Measurements from ENCODE around the gene HLA-DRB5. TPM values are rescaled to one million over a fixed set of nuclear protein-coding genes. Genes with fewer than 3 reads are reported as not detected.

Gene HLA-DRB5
- total RNA-seq, 1 donor from 2014 or later, result not detected

DNA sequence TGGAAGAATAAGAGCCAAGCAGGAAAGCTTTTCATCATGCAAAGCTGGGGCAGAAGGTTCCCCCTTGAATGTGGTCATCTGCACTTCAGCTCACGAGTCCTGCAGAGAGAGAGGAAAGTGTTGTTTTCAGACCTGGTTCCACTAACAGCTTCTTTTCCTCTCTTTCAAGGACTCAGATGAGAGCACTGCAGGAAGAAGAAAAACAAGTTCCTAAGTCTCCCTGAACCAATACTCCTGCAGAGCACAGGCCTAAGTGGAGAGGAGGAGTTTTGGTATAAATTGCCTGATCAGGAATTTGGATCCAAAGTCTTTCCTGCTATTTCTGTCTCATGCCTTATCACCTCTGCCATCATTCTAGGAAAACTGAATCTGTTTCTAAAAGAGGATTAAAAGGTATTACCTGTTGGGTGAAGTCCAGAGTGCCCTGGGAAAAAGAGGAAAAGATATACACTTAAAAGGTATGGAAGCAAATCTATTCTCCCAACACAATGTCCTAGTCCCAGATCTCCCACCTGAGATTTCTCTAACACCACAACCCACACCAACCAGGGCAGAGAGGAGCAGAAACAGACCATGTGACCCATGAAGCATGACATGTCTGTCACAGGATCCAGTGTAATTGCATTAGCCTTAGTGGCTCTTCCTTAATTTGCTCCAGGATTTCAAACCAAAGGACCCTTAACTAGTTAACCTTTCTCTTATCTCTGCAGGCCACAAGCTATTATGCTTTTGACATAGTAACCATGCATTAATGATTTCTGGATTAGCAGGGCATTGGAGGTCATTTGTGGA is 12.2 kb downstream of the HLA-DRB5 start:
- Mint-ChIP-seq H3K27ac (ENCODE audit: unreplicated experiment) (no peak overlapping the region), H3K27me3 (ENCODE audit: unreplicated experiment) (peaks cover 3% of the 10 kb centered on the region), H3K4me1 (ENCODE audit: low read depth, unreplicated experiment) (no peaks in the 10 kb centered on the region), H3K36me3 (ENCODE audit: unreplicated experiment) (no peaks in the 10 kb centered on the region), H3K4me3 (ENCODE audit: unreplicated experiment) (no peak overlapping the region), H3K9me3 (ENCODE audit: unreplicated experiment) (no peaks in the 10 kb centered on the region)
- TF ChIP-seq, protein P1, sequence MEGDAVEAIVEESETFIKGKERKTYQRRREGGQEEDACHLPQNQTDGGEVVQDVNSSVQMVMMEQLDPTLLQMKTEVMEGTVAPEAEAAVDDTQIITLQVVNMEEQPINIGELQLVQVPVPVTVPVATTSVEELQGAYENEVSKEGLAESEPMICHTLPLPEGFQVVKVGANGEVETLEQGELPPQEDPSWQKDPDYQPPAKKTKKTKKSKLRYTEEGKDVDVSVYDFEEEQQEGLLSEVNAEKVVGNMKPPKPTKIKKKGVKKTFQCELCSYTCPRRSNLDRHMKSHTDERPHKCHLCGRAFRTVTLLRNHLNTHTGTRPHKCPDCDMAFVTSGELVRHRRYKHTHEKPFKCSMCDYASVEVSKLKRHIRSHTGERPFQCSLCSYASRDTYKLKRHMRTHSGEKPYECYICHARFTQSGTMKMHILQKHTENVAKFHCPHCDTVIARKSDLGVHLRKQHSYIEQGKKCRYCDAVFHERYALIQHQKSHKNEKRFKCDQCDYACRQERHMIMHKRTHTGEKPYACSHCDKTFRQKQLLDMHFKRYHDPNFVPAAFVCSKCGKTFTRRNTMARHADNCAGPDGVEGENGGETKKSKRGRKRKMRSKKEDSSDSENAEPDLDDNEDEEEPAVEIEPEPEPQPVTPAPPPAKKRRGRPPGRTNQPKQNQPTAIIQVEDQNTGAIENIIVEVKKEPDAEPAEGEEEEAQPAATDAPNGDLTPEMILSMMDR (IDR thresholded peaks at IDR 0.05; ENCODE audit: partially characterized antibody, unreplicated experiment), result no peak
- DNase-seq, result no peak

DNA sequence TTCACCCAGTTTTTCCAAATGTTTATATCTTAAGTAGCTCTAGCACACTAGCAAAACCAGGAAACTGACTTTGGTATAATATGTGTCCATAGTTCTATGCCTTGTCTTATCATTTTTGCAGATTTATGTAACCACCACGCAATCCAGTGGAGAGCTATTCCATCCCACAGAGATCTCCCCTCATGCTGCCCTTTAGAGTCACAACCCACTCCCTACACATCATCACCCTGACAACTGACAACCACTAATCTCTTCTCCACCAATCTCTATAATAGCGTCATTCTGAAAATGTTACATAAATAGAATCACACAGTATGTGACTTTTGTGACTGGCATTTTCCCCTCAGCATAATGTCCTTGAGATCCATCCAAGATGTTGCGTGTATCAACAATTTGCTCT is 29.1 kb downstream of the HLA-DRB5 start:
- H3K27me3 Mint-ChIP-seq (ENCODE audit: unreplicated experiment), result no peaks in the 10 kb centered on the region
- H3K27ac Mint-ChIP-seq (ENCODE audit: unreplicated experiment), result no peak overlapping the region
- no peak overlapping the region for H3K4me3 Mint-ChIP-seq (ENCODE audit: unreplicated experiment)
- no peaks in the 10 kb centered on the region for H3K36me3 Mint-ChIP-seq (ENCODE audit: unreplicated experiment)
- no peaks in the 10 kb centered on the region for H3K4me1 Mint-ChIP-seq (ENCODE audit: low read depth, unreplicated experiment)
- TF ChIP-seq, protein P1 (IDR thresholded peaks at IDR 0.05; ENCODE audit: partially characterized antibody, unreplicated experiment), result no peak
- no peak for DNase-seq
- H3K9me3 Mint-ChIP-seq (ENCODE audit: unreplicated experiment), result no peaks in the 10 kb centered on the region

DNA sequence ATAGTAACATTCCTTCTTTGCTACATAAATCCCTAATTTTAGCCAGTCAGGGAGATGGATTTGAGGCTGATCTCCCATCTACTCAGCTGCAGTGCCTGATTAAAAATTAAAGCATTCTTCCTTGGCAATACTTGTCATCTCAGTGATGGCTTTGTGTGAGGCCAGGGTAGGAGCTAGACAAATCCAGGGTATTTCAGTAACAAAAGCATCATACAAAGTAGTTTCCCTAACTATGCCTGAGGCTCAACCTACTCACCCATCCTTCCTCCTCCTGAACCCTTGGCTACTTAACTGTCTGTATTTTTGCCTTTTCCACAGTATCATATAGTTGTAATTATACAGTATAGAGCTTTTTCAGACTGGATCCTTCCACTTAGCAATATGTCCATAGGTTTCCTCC is 37.7 kb downstream of the HLA-DRB5 start:
- DNase-seq, result no peak
- TF ChIP-seq, protein P1 (IDR thresholded peaks at IDR 0.05; ENCODE audit: partially characterized antibody, unreplicated experiment), result no peak
- no peaks in the 10 kb centered on the region for H3K27me3 Mint-ChIP-seq (ENCODE audit: unreplicated experiment)
- no peak overlapping the region for H3K4me3 Mint-ChIP-seq (ENCODE audit: unreplicated experiment)
- H3K27ac Mint-ChIP-seq (ENCODE audit: unreplicated experiment), result no peak overlapping the region
- H3K4me1 Mint-ChIP-seq (ENCODE audit: low read depth, unreplicated experiment), result no peaks in the 10 kb centered on the region
- H3K9me3 Mint-ChIP-seq (ENCODE audit: unreplicated experiment), result no peaks in the 10 kb centered on the region
- no peaks in the 10 kb centered on the region for H3K36me3 Mint-ChIP-seq (ENCODE audit: unreplicated experiment)

DNA sequence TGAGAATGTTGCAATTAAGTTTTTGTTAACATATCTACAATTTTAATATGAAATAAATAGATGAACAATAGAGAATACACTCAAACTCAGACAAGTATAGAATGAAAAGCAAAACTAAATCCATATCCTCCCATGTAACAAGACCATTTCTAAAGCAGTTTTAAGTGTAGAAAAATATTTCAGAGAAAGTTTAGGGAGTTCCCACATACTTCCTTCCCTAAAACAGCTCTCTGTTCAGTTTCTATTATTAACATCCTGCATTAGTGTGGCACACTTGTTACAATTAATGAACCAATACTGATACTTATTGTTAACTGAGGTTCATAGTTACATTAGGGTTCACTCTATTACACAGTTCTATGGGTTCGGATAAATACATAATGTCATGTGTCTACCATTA is 38.4 kb downstream of the HLA-DRB5 start:
- H3K4me3 Mint-ChIP-seq (ENCODE audit: unreplicated experiment), result no peak overlapping the region
- no peaks in the 10 kb centered on the region for H3K36me3 Mint-ChIP-seq (ENCODE audit: unreplicated experiment)
- TF ChIP-seq, protein P1 (IDR thresholded peaks at IDR 0.05; ENCODE audit: partially characterized antibody, unreplicated experiment), result no peak
- no peaks in the 10 kb centered on the region for H3K4me1 Mint-ChIP-seq (ENCODE audit: low read depth, unreplicated experiment)
- H3K27ac Mint-ChIP-seq (ENCODE audit: unreplicated experiment), result no peak overlapping the region
- no peaks in the 10 kb centered on the region for H3K27me3 Mint-ChIP-seq (ENCODE audit: unreplicated experiment)
- no peaks in the 10 kb centered on the region for H3K9me3 Mint-ChIP-seq (ENCODE audit: unreplicated experiment)
- no peak for DNase-seq

DNA sequence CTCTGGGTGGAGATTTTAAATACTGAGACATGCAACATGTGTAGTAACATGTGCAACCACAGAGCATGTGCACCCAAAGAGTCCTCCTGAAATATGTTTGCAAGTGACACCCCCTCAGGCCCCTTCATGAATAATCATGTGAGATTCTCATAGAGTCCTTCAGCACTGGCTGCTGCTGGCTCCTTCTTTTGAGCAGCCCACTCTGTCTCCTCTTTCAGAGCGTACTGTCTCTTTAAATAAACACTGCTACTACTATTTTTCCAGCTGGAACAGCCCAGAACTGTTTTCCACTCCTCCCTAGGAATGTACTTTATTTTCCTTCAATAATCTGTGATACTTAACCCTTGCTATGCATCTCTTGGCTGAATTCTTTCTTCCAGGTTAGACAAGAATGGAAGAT is 42.0 kb downstream of the HLA-DRB5 start:
- peaks cover 2% of the 10 kb centered on the region for H3K27me3 Mint-ChIP-seq (ENCODE audit: unreplicated experiment)
- H3K4me1 Mint-ChIP-seq (ENCODE audit: low read depth, unreplicated experiment), result no peaks in the 10 kb centered on the region
- H3K36me3 Mint-ChIP-seq (ENCODE audit: unreplicated experiment), result no peaks in the 10 kb centered on the region
- no peak for DNase-seq
- H3K4me3 Mint-ChIP-seq (ENCODE audit: unreplicated experiment), result no peak overlapping the region
- peaks cover 2% of the 10 kb centered on the region for H3K9me3 Mint-ChIP-seq (ENCODE audit: unreplicated experiment)
- H3K27ac Mint-ChIP-seq (ENCODE audit: unreplicated experiment), result no peak overlapping the region
- TF ChIP-seq, protein P1 (IDR thresholded peaks at IDR 0.05; ENCODE audit: partially characterized antibody, unreplicated experiment), result no peak

All from glutamatergic neuron (in vitro differentiated cells).